SU-DHL-6 (cell line): ENCODE data around the gene SLC34A3.

Experiments used
- H2AFZ ChIP-seq: fragments of 200-600 bp; sonication (generic); 2 replicates; pipeline ENCODE4 v1.6.1; 2014; ENCODE audit warnings: low read depth, mild to moderate bottlenecking, moderate library complexity, mixed read lengths, antibody characterized with exemption, low read length; ENCODE audit not compliant: severe bottlenecking
- H3F3A ChIP-seq: fragments of 200-600 bp; shearing (Covaris generic); 2 replicates; pipeline ENCODE4 v1.6.0; 2016; ENCODE audit warnings: antibody characterized with exemption, mild to moderate bottlenecking; ENCODE audit not compliant: insufficient read depth
- H3K27ac ChIP-seq: fragments of 200-600 bp; sonication (generic); 2 replicates; pipeline ENCODE4 v1.5.1; 2016; ENCODE audit warnings: low read depth, mild to moderate bottlenecking, low read length, moderate library complexity, mixed read lengths
- H3K27me3 ChIP-seq: fragments of 200-600 bp; sonication (generic), shearing (Covaris generic); 2 replicates; pipeline ENCODE4 v1.6.0; 2014; ENCODE audit warnings: mild to moderate bottlenecking, low read length
- H3K36me3 ChIP-seq: fragments of 200-600 bp; sonication (generic); 2 replicates; pipeline ENCODE4 v1.6.1; 2014; ENCODE audit warnings: mild to moderate bottlenecking, low read length, mixed read lengths
- H3K4me2 ChIP-seq: fragments of 300-600, 200-600 bp; shearing (Covaris generic), sonication (generic); 2 replicates; pipeline ENCODE4 v1.6.0; 2014; ENCODE audit warnings: low read length, low read depth, mild to moderate bottlenecking; ENCODE audit not compliant: poor library complexity, severe bottlenecking
- H3K4me3 ChIP-seq: fragments of 200-600 bp; sonication (generic); 2 replicates; pipeline ENCODE4 v1.5.1; 2014; ENCODE audit warnings: antibody characterized with exemption, low read length, mild to moderate bottlenecking, mixed read lengths; ENCODE audit not compliant: insufficient read depth, poor library complexity, severe bottlenecking
- H3K79me2 ChIP-seq: fragments of 200-600 bp; sonication (generic); 2 replicates; pipeline ENCODE4 v1.6.1; 2014; ENCODE audit warnings: mild to moderate bottlenecking, low read length, moderate library complexity; ENCODE audit not compliant: insufficient read depth
- H3K9ac ChIP-seq: fragments of 200-600 bp; sonication (generic); 2 replicates; pipeline ENCODE4 v1.7.0; 2014; ENCODE audit warnings: mild to moderate bottlenecking, low read length
- H3K9me2 ChIP-seq: fragments of 200-600 bp; sonication (generic); replicated peaks from 2 replicates; pipeline ENCODE4 v1.6.1; 2014; ENCODE audit warnings: low read length; ENCODE audit not compliant: insufficient read depth
- H3K9me3 ChIP-seq: fragments of 200-600 bp; sonication (generic); 2 replicates; pipeline ENCODE4 v1.6.1; 2014; ENCODE audit warnings: low read length, mixed read lengths; ENCODE audit not compliant: insufficient read depth
- H4K20me1 ChIP-seq: fragments of 200-600 bp; sonication (generic); 2 replicates; pipeline ENCODE4 v1.6.1; 2014; ENCODE audit warnings: low read depth, mild to moderate bottlenecking, antibody characterized with exemption, low read length, moderate library complexity, mixed read lengths
- EZH2phosphoT487 ChIP-seq: fragments of 200-600 bp; sonication (generic), shearing (Covaris generic); conservative IDR thresholded peaks from 2 replicates; pipeline ENCODE4 v1.6.1; 2018; ENCODE audit warnings: mild to moderate bottlenecking, antibody characterized with exemption, low read length, moderate library complexity, mixed read lengths
- TF ChIP-seq, protein P1 (sequence below): fragments of 200-600 bp; sonication (generic); IDR thresholded peaks from one replicate; pipeline ENCODE4 v1.5.1; 2017; ENCODE audit warnings: antibody characterized with exemption, mild to moderate bottlenecking, low read length, moderate library complexity; ENCODE audit not compliant: insufficient read depth, poor library complexity, severe bottlenecking

Gene SLC34A3

GRCh38 chr9:137183980-137184595, 46.6 kb upstream of the SLC34A3 start:
- Histone ChIP-seq H4K20me1 (no peaks in the 10 kb centered on the region), H2AFZ (no peak overlapping the region), H3K36me3 (no peaks in the 10 kb centered on the region)

GRCh38 chr9:137184881-137185660, 45.6 kb upstream of the SLC34A3 start:
- H3K36me3 ChIP-seq: no peaks in the 10 kb centered on the region
- H3F3A ChIP-seq: no peaks in the 10 kb centered on the region
- H3K4me3 ChIP-seq: no peak overlapping the region
- no peak overlapping the region for H3K27ac ChIP-seq
- H3K27me3 ChIP-seq: no peaks in the 10 kb centered on the region
- no peak for TF ChIP-seq EZH2phosphoT487
- TF ChIP-seq, protein P1, sequence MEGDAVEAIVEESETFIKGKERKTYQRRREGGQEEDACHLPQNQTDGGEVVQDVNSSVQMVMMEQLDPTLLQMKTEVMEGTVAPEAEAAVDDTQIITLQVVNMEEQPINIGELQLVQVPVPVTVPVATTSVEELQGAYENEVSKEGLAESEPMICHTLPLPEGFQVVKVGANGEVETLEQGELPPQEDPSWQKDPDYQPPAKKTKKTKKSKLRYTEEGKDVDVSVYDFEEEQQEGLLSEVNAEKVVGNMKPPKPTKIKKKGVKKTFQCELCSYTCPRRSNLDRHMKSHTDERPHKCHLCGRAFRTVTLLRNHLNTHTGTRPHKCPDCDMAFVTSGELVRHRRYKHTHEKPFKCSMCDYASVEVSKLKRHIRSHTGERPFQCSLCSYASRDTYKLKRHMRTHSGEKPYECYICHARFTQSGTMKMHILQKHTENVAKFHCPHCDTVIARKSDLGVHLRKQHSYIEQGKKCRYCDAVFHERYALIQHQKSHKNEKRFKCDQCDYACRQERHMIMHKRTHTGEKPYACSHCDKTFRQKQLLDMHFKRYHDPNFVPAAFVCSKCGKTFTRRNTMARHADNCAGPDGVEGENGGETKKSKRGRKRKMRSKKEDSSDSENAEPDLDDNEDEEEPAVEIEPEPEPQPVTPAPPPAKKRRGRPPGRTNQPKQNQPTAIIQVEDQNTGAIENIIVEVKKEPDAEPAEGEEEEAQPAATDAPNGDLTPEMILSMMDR: no peak
- H3K9me2 ChIP-seq: no peaks in the 10 kb centered on the region
- H3K4me2 ChIP-seq: no peak overlapping the region
- H2AFZ ChIP-seq: no peak overlapping the region
- H3K79me2 ChIP-seq: peaks cover 20% of the 10 kb centered on the region
- no peaks in the 10 kb centered on the region for H3K9me3 ChIP-seq
- H4K20me1 ChIP-seq: no peaks in the 10 kb centered on the region
- no peak overlapping the region for H3K9ac ChIP-seq

More at GRCh38 chr9:137183980-137184595, 46.6 kb upstream of the SLC34A3 start:
- Histone ChIP-seq H3K79me2 (peaks cover 14% of the 10 kb centered on the region), H3K9ac (no peak overlapping the region), H3K4me2 (no peak overlapping the region), H3K9me2 (no peaks in the 10 kb centered on the region), H3K27me3 (no peaks in the 10 kb centered on the region), H3K4me3 (no peak overlapping the region), H3F3A (no peaks in the 10 kb centered on the region), H3K27ac (no peak overlapping the region), H3K9me3 (no peaks in the 10 kb centered on the region)
- no peak for TF ChIP-seq EZH2phosphoT487
- TF ChIP-seq, protein P1: no peak

- H3K27me3 ChIP-seq: no peaks in the 10 kb centered on the region
- H3K9me2 ChIP-seq: no peaks in the 10 kb centered on the region
- no peak overlapping the region for H2AFZ ChIP-seq
- H3K36me3 ChIP-seq: no peaks in the 10 kb centered on the region
- no peak overlapping the region for H3K9ac ChIP-seq
- H3K9me3 ChIP-seq: no peaks in the 10 kb centered on the region
- TF ChIP-seq, protein P1: no peak
- no peak overlapping the region for H3K27ac ChIP-seq
- H4K20me1 ChIP-seq: no peaks in the 10 kb centered on the region
- H3F3A ChIP-seq: no peaks in the 10 kb centered on the region
- H3K79me2 ChIP-seq: peaks cover 20% of the 10 kb centered on the region
- H3K4me2 ChIP-seq: no peak overlapping the region
- no peak overlapping the region for H3K4me3 ChIP-seq
Measured at GRCh38 chr9:137185921-137186320, 44.8 kb upstream of the SLC34A3 start.
